Cardiac septum (tissue), 1 donor: ENCODE data around the gene GPR132. TPM values are rescaled to one million over a fixed set of nuclear protein-coding genes. Genes with fewer than 3 reads are reported as not detected.
A peak's percentile ranks its signal among the peaks of the same experiment; 100 is the strongest.
"Not testable (repeated sequence)": the region's sequence is repeated elsewhere in the genome, so short reads cannot be mapped to it uniquely, and the experiment has no call there.

Experiments
- DNase-seq: peaks from one replicate; pipeline ENCODE4 v3.0.0-alpha.2; 2020; ENCODE audit warnings: low spot score
- intact Hi-C: fragments of 100-400 bp; cut with DNase I; formaldehyde crosslinking; loops from one replicate; pipeline ENCODE4 v1.14.0; 2022
- total RNA-seq: library from RNA; stranded (reverse); fragmentation: NEBNext Ultra II Directional; extraction: Animal tissue kit (Norgen Biotek cat#: 25700); gene quantifications from one replicate; pipeline ENCODE4 v1.2.1, GENCODE V29; 2021
- donor health status: DM: no; HTN: no; CAD: no.

Gene GPR132
- total RNA-seq, 1 donor from 2014 or later, result 0.73 TPM

GRCh38 chr14:105066240-105067071 lies 1.2 kb upstream of the GPR132 start:
- DNase-seq, result no peak
- intact Hi-C loops, result no loop called here

- no peak for DNase-seq
- intact Hi-C loops, result no loop called here
These were observed 498 bp downstream of the GPR132 start for GRCh38 chr14:105064721-105065143.

GRCh38 chr14:105064001-105064400 lies 1.2 kb downstream of the GPR132 start:
- no peak for DNase-seq
- intact Hi-C loops, result no loop called here

DNA sequence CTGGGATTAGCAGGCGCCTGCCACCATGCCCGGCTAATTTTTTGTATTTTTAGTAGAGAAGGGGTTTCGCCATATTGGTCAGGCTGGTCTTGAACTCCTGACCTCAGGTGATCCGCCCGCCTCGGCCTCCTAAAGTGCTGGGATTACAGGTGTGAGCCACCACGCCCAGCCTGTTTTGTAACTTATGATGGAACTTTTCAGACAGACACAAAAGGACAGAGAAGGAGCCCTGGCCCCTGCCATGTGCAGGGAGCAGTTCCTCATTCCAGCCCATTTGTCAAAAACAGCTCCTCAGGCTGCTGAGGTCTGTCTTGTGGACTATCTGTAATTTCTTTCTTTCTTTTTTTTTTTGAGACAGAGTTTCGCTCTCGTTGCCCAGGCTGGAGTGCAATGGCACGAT lies 1.7 kb downstream of the GPR132 start:
- intact Hi-C loops, DNase-seq: not testable (repeated sequence)

DNA sequence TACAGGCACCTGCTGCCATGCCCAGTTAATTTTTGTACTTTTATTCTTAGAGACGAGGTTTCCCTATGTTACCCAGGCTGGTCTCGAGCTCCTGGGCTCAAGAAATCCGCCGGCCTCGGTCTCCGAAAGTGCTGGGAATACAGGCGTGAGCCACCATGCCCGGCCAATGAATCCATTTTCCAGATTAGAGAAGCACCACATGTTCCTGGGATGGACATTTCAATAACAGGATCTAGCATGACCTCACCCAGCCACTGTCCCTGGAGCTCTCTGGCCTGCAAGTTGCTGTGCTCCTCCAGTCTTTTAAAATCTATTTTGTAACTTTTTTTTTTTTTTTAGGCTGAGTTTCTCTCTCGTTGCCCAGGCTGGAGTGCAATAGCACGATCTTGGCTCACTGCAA lies 2.2 kb downstream of the GPR132 start:
- intact Hi-C loops, result no loop called here
- DNase-seq, result no peak

GRCh38 chr14:105062048-105062433 lies 3.2 kb downstream of the GPR132 start:
- intact Hi-C loops, result no loop called here
- no peak for DNase-seq

- DNase-seq, result no peak
- intact Hi-C loops, result no loop called here
These were observed 3.7 kb downstream of the GPR132 start for GRCh38 chr14:105061428-105062047.

GRCh38 chr14:105060751-105061427 lies 4.3 kb downstream of the GPR132 start:
- peak; percentile 87 for DNase-seq
- intact Hi-C loops, result no loop called here

- no peak for DNase-seq
- intact Hi-C loops, result no loop called here
These were observed 5.2 kb downstream of the GPR132 start for GRCh38 chr14:105059925-105060565.

GRCh38 chr14:105059035-105059924 lies 6.0 kb downstream of the GPR132 start:
- DNase-seq, result no peak
- intact Hi-C loops, result no loop called here

DNA sequence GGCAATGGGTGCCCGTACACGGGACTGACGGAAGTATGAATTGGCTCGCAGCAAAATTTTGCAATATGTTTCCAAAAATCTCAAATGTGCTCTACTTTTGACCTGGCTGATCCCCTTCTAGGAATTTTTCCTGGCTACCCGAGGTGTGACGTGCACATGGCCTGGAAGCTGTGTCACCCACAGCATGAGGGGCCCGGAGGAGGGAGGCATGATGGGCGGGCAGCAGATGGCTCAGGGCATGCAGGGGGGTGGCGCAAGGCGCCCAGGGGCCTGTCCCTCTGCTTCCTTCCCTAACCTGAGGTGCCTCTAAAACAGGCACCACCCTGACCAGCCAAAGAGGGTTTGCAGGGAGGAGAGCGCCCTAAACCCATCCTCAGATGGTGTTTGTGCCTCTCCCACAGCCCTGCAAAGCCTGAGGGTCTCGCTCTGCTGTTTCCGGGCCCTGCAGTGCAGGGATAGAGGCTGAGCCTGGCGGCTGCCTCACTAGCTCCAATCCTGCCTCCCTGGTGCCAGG lies 6.7 kb downstream of the GPR132 start:
- intact Hi-C loops, result no loop called here

DNA sequence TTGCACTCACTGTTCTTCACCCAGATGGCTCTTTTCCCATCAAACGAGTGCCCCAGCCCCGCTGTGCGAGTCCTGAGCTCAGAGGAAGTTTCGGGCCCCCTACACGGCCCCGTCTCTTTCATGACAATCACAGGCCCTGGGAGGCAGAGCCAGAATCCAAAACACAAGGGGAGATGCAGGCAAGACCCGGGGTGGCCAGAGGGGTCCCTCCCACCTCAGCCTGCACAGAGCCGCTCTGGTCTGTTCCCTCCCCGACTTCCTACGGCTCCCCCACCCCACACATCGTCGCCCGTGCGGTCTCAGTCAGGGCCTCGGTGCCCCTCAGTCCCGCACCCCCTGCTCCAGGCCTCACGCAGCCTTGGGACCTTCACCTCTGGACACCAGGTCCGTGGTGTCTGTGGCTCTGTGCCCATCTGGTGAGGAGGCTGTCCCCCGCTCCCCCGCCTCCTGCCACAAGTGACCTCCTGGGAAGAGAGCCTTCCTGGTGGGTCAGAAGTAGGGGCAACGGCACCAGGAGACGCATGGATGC lies 8.9 kb downstream of the GPR132 start:
- intact Hi-C loops, result no loop called here
- DNase-seq, result no peak

More for the DNA sequence above, 6.7 kb downstream of the GPR132 start:
- no peak for DNase-seq

GRCh38 chr14:105055736-105056302 lies 9.4 kb downstream of the GPR132 start:
- intact Hi-C loops, result no loop called here
- DNase-seq, result no peak

DNA sequence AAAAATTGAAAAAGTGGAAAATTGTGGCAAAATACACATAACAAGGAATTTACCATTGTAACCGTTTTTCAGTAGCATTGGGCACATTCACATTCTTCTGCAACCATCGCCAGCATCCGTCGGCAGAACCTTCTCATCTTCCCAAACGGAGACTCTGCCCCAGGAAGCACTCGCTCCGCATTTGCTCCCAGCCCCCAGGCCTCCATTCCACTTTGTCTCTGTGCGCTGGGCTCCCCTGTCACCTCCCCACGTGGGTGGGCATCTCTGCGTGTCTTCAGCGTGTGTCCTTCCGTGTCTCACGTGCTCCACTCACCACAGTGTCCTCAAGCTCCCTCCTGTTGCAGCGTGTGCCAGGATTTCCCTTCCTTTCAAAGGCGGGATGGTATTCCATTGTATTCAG lies 9.9 kb downstream of the GPR132 start:
- DNase-seq, result no peak
- intact Hi-C loops, result no loop called here

- DNase-seq, result no peak
- intact Hi-C loops, result no loop called here
These were observed 11.2 kb downstream of the GPR132 start for GRCh38 chr14:105053996-105054395.

DNA sequence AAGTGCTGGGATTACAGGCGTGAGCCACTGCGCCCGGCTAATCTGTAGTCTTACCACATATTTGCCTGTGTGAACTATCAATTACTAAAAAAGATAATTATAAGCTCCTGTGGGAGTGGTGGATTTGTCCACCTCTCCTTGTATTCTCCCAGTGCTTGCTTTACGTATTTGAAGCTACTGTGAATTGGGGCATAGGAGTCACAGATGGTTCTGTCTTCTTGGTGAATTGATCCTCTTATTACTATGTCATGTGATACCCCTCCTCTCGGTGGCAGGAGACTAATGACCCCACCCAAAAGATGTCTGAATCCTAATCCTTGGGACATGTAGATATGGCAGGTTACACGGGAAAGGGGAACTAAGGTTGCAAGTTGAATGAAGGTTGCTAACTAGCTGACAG lies 11.8 kb downstream of the GPR132 start:
- intact Hi-C loops, result no loop called here
- no peak for DNase-seq

- intact Hi-C loops, result no loop called here
- DNase-seq, result no peak
These were observed 13.1 kb downstream of the GPR132 start for GRCh38 chr14:105052110-105052458.
